NCI-H524 (cell line): ENCODE data around the gene RDH13.
"Not testable (repeated sequence)": the region's sequence is repeated elsewhere in the genome, so short reads cannot be mapped to it uniquely, and the experiment has no call there.

Source experiments
- DNase-seq, 2 experiments: peaks; one replicate each; lab custom pipeline; 2025; lab: John Stamatoyannopoulos, UW

The RDH13 gene

DNA sequence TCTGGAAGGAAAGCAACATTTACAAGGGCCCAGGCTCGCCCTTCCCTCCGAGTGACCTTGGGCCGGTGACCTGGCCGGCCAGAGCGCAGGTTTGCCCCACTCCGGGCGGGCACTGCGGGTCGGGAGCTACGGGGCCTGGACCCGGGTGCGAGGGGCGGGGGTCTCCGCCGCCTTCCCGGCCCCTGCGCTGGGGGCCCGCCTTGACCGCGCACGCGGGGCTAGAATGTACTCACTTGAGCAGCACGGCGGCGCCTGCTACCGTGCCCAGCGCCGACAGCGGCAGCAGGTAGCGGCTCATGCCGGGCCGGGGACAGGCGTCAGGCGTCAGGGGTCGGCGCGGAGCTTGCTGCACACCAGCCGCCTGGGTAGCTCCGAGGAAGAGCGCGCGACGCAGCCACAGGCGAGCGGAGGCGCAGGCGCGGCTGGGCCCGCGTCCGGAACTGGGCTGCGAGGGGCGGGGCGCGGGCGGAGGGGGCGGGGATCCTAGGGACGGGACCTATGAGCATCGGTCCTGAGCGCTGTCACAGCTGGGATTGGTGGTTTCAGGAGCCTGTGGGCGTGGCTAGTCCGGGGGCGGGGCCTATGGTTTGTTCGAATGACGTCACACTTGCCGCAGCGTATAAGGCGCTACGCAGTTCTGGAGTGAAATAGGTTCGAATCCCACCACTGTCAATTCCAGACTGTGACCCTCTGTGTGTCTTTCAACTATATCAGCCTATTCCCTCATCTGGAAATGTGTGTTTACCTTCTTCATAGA lies at the start of gene RDH13:
RDH13 (minus strand) TSS at position 414 of the 757 bp plus-strand sequence; CDS start at position 298, 116 bp downstream.
- peak; percentile 69 to 93 for DNase-seq

DNA sequence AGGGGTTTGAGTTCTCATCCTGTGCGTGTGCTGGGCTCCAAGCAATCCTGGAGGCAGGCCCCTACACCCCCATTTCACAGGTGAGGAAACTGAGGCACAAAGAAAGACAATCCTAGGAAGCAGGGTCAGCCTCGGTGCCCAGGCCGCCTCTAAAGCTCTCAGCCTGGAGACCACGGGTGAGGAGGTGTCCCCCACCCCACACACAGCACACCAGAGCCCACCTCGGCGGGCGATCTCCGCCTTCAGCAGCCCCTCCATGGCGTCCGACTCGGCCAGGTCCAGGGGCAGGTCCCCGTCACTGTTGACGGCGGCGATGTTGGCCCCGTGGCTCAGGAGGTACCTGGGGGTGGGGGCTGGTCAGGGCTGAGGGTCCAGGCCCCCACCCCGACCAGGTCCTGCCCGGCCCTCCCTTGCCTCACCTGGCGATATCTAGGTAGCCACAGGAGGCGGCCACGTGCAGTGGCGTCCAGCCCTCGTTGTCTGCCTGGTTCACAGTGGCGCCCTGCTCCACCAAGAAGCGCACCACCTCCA lies 49.4 kb upstream of the RDH13 start:
- DNase-seq: no peak

GRCh38 chr19:55111238-55111831 lies 48.4 kb upstream of the RDH13 start:
- no peak for DNase-seq

DNA sequence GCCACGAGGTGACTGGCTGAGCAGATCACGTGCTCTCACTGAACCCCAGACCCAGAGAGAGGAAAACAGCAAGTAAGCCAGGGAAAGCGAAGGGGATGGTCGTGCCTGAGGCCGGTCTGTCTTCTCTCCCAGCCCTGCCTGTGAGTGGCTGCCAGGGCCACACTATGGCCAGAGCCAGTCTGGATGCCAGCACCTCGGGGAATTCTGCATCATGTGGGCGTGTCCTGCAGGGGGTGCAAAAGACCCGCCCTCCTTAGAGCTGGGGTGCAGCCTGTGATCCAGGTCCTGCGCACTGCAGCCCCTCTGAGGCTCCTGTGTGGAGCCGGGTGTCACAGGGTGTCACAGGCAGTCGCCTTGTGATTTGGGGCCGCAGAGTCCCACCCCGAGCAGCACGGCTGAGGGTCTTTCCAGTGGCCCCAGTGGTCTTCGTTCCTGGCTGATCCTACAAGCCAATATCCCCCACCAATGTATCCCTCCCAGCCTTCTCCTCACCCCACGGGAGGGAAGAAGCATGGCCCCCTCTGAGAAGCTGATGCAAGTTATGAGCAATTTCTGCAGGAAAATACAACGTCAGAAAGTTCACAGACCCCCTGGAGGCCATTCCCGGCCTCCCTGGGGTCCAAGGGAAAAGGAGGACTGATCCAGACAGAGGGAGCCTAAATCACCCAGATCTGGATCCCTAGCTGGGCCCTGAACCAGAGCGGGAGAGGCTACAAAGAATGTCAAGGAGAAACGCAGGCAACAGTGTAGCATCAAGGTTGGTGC lies 46.8 kb upstream of the RDH13 start:
- no peak for DNase-seq

GRCh38 chr19:55107252-55107651 lies 44.3 kb upstream of the RDH13 start:
- not testable (repeated sequence) for DNase-seq

- DNase-seq: no peak
These were observed 43.6 kb upstream of the RDH13 start for GRCh38 chr19:55106591-55106990.

DNA sequence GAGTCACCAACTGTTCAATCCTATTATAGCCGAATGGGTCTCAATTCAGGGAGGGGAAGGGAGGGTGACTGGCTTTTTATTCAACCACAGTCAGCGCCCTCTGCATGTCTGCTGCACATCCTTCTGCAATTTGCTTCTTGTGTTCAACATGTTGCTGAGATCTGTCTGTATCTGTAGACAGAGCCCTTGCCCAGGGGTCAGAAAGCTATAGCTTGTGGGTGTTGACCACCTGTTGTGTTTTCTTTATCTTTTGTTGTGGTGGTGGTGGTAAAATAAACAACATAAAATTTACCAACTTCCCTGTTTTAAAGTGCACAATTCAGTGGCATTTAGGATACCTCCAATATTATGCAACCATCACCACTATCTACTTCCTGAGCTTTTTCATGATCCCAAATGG lies 42.3 kb upstream of the RDH13 start:
- DNase-seq: no peak

GRCh38 chr19:55103190-55103589 lies 40.2 kb upstream of the RDH13 start:
- no peak for DNase-seq

DNA sequence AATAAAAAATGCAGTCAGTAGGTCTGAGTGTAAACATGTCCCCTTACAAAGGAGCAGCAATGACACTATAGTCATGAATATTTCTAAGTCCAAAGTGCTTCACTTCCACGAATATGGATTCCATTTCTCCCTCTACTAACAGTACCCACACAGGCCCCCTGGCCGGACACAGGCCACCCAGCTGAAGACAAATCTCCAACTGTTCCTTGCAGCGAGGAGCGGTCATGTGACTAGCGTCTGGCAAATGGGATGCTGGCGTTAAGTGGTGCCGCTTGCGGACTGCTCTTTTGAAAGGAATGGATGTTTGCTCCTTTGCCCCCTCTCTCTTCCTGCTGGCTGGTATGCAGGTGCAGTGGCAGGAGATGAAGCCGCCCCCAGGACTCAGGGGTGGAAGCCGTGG lies 38.3 kb upstream of the RDH13 start:
- DNase-seq: no peak

DNA sequence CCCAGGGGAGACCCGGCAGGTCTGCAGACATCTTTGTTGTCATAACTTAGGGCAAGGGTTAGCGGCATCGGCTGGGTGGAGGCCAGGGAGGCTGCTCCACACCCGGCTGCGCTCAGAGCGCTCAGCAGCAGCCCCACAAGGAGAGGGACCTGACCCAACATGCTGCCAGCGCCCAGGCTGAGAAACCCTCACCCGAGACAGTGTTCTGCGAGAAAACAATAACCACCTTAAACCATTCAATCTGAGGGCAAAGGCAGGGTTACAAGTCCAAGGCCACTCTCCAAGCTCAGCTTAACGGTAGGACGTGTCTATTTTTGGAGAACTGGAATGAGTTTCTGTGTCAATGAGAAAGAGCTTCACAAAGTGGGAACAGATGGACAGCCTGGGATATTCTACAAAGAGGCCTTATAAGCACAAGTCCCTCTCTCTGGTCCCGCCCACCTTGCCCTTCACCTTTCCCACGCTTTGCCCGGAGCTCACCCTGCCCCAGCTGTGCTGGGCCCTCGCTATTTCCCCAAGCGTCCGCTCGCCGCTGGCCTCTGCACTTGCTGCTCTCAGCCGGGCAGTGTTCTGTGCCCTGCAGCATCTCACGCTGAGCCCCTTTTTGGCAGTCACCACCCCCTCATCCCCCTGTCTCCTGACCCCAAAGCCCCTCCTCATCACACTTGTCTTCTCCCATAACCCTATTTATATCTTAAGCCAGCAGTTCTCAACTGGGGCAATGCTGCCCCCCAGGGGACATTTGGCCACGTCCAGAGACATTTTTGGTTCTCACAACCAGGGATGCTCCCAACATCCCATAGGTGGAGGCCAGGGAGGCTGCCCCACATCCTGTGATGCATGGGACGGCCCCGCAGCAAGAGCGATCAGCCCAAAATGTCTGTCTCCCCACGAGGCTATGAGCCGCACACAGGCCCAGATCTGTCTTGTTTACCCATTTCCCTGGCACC lies 36.9 kb upstream of the RDH13 start:
- DNase-seq: no peak

- no peak for DNase-seq
These were observed 36.0 kb upstream of the RDH13 start for GRCh38 chr19:55098716-55099556.

- DNase-seq: no peak
These were observed 35.1 kb upstream of the RDH13 start for GRCh38 chr19:55097864-55098715.

DNA sequence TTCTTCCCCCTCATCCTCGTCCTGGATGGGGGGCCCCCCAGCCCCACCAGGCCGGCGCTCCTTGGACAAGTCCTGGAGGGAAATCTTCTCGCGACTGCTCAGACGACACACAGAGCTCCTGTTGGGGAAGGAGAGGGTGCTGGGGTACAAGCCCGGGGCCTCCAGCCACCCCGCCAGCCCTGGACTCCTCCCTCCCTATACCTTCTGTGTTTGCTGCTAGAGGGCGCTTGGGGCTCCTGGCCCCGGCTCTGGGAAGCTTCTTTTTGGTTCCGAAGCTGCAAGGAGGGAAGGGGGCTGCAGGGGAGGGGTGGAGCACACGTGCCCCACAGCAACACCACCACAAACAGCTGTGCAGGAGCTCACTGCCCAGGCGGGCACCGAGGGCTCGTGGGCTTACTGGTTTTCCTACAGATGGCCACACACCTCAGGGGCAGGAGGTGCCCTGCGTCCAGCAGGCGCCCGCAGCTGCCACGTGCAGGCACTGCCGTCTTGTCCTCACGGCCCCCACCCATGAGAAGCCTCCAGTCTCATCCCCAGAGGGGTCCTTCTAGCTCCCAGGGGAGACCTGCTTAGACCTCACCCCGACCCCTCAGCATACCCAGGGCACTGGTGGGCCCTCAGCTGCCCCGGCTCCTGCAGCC lies 33.2 kb upstream of the RDH13 start:
- DNase-seq: no peak

DNA sequence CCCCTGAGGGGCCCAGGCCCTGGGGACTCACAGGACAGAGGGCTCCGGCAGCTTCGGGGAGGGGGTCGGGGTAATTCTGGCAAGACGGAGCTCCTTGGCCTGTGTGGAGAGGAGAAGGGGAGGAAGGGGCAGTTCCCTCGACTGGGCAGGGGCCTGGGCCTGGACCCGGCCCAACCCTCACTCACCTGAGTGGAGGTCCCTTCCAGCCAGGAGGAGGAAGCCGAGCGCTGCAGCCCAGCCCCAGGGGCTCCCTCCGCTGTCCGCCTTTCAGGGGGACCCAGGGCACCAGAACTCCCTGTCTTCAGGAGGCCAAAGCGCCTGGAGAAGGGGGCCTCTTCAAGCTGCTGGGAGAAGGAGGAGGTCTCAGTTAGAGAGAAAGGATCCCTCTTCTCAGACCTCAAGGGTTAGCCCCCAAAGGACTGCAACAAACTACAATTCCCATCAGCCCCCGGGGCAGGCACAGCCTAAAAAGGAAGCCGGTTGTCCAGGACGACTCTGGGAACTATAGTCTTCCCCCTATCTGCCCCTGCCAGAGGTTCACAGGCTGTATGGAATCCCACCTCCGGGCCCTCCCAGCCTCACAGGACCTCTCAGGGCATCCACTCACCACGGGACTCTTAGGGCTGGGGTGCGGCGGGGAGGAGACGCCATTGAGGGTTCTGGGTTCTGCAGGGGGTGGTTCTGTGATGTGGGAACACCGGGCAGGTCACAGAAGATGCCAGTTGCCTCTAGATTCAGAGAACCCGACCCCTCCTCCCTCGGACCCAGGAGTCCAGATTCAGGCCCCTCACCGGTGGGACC lies 32.5 kb upstream of the RDH13 start:
- DNase-seq: no peak

- DNase-seq: no peak
These were observed 31.7 kb upstream of the RDH13 start for GRCh38 chr19:55094456-55095259.

DNA sequence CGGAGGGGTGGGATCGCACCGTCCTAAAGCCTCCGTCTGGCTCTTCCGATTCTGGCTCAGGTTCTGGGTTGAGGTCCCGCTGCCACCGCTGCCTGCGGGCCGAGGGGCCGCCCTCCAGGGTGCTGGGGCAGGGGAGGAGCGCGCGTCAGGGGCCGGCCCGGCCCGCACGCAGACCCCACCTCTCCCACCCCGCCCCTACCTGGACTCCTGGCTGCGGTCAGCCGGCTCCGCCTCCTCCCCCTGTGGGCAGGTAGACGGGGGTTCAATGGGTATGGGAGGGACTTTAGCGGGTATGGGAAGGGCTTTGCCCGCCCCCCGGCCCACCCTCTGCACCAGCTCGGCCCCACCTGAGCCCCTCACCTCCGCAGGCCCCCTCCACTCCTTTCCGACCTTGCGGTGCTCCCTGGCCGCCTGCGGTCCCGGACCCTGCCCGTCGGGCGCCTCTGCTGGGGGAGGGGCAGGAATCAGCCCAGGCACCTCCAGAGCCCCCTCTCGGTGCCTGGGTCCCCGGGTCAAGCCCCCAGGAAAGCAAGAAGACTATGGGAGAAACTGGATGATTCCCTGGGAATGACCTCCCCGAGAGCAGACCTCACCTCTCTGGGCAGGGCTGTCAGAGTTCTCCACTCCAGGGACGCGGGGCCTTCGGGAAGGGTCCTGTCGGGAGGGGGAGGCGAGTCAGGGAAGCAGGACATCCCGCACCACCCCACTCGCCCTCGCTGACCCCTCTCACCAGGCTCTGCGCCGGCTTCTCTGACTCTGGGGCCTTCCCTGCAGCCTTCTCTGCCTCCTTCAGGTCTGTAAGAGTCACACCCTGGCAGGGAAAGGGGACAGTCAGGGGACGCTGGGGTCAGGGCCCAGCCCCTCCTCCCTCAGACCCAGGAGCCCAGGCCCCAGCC lies 29.7 kb upstream of the RDH13 start:
- no peak for DNase-seq
